Measurements from ENCODE around the gene KDM3B.
"Not testable (repeated sequence)": the region's sequence is repeated elsewhere in the genome, so short reads cannot be mapped to it uniquely, and the experiment has no call there.

Gene KDM3B, protein sequence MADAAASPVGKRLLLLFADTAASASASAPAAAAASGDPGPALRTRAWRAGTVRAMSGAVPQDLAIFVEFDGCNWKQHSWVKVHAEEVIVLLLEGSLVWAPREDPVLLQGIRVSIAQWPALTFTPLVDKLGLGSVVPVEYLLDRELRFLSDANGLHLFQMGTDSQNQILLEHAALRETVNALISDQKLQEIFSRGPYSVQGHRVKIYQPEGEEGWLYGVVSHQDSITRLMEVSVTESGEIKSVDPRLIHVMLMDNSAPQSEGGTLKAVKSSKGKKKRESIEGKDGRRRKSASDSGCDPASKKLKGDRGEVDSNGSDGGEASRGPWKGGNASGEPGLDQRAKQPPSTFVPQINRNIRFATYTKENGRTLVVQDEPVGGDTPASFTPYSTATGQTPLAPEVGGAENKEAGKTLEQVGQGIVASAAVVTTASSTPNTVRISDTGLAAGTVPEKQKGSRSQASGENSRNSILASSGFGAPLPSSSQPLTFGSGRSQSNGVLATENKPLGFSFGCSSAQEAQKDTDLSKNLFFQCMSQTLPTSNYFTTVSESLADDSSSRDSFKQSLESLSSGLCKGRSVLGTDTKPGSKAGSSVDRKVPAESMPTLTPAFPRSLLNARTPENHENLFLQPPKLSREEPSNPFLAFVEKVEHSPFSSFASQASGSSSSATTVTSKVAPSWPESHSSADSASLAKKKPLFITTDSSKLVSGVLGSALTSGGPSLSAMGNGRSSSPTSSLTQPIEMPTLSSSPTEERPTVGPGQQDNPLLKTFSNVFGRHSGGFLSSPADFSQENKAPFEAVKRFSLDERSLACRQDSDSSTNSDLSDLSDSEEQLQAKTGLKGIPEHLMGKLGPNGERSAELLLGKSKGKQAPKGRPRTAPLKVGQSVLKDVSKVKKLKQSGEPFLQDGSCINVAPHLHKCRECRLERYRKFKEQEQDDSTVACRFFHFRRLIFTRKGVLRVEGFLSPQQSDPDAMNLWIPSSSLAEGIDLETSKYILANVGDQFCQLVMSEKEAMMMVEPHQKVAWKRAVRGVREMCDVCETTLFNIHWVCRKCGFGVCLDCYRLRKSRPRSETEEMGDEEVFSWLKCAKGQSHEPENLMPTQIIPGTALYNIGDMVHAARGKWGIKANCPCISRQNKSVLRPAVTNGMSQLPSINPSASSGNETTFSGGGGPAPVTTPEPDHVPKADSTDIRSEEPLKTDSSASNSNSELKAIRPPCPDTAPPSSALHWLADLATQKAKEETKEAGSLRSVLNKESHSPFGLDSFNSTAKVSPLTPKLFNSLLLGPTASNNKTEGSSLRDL (N-terminal part only)

DNA sequence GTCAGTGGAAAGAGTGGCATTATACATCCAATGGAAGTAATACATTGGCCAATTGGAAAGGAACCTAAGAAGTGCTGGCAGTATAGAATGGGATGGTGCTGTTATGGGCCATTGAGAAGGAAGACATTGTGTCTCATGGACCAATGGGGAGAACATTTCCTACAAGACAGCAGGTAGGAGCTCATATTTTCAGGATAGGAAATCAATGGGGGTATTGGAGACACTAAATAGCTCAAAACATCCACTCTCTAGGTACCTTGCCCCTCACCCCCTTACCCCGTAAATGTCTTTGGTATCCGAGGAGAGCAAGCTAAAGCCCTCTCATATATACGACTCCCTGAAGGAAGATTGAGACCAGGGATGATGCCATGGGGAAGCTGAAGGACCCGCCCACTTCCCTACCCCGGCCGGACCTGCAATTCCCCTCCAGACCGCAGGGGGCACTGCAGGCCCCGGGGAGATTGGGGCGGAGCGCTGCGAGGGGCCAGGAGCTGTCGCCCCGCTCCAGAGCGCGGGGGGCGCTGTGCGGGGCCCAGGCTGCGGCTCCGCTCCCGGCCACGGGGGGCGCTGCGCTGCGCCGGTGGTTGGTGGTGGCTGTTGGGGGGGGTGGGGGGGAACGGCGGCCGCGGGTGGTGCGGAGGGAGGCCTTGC lies at the start of gene KDM3B:
Gene KDM3B (plus strand): TSS at position 615 of the 651 bp plus-strand sequence. CDS start 111 bp downstream, outside the sequence.
- DNase-seq, result peak; percentile 86

DNA sequence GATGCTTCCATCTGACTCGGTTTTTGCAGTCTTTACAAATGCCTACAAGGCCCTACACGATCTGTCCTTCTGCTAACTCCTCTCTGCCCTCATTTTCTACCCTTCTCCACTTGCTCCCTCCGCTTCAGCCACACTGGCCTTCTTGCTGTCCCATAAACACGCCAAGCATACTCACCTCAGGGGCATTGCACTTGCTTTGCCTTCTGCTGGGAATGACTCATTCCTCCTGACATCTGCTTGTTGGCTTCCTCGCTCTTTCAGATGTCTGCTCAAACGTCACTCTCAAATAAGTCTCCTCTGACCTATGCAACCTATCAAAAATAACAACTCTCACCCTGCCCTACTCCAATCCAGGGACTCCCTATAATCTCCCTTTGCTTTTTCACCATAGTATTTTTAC lies 49.1 kb upstream of the KDM3B start:
- DNase-seq, result no peak

DNA sequence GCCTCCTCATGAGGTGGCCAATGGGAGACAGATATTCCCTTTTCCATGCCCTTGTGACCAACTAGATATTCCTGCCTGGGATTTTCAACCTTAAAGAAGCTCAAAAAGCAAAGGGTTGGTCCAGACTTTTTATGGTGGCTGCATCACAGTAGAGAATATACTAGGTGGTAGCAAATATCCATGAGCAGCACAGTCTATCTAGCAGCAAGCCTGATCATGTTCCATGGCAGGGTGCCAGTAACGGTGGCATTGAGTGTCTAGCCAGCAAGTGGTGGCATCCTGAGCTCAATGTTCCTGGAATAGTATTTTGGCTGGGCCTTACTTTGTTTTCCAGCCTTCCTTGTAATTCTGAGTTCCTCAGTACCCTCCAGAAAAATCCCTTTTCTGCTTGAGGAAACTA lies 46.7 kb upstream of the KDM3B start:
- no peak for DNase-seq

DNA sequence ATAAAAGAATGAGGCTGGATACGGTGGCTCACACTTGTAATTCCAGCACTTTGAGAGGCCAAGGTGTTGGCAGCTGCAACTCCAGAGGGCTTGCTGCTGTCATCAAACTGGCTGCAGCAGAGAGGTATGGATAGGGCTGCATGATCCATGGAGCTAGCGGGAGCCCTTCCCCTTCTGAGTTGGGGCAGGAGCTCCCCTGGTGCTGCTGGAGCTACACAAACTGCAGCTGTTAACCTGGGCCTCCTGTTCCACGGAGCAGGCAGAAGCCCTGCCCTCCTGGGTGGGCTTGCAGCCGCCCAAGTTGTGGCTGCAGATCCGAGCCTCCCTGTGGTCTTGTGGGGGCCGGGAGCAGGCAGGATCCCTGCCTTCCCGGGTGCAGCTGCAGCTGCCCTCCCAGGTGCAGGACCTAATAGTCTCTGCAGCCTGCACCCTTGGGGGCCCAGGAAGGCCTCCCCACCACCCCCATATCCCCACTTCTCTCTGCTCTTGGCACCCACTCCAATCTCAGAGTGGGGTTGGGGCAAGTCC lies 36.7 kb upstream of the KDM3B start:
- no peak for DNase-seq

DNA sequence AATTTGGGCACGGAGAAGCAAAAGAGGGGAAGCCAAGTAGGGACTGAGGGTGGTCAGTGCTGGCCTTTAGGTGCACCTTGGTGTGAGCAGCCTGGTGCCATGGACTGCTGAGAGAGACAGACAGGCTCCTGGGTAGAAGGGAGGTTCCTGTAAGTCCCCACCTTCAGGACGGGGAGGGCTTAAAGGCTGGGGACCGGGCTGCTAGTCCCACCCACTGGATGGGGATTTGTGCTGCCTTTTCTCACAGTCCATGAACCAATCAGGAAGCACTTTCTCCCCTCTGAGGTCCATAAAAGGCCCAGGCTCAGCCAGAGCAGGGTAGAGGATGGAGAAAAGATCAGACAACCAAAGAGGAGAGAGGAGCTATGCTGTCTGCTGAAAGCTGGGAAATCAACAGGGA lies 36.1 kb upstream of the KDM3B start:
- DNase-seq, result no peak

DNA sequence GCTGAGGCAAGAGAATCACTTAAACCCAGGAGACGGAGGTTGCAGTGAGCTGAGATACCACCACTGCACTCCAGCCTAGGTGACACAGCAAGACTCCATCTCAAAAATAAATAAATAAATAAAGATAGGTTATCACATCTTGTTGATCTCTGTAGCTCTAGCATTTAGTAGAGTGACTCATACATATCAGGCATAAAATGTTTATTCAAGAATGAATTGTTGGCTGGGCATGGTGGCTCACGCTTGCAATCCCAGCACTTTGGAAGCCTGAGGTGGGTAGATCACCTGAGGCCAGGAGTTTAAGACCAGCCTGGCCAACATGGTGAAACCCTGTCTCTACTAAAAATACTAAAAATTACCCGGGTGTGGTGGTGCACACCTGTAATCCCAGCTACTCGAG lies 34.3 kb upstream of the KDM3B start:
- DNase-seq, result not testable (repeated sequence)

DNA sequence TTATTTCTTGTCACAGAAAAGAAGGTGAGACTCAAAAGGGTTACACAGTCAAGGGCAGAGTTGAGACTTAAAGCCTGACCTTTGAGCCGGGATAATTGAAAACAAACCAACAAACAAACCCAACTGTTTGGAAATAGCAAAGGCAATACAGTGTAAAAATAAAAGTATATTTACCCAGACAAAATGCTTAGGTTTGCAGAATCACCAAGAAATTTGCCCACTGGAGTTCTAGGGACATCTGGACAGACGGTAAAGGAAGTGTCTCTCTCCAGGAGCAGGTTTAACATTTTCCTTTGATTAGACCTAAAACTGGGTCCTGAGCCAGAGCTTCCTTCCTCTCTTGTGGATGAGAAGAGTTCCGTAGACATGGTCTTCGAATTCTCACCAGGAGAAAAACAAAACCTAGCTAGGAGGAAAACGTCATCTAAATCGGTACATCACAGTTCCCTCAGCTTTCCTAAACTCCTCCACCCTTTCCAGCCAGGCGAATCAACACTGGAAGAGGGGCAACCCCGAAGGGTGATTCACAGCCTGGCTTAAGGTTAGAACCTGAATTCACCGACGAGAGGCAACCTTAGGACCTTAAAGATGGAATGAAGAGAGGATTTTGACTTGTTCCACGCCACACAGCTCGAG lies 21.6 kb upstream of the KDM3B start:
- DNase-seq, result no peak

DNA sequence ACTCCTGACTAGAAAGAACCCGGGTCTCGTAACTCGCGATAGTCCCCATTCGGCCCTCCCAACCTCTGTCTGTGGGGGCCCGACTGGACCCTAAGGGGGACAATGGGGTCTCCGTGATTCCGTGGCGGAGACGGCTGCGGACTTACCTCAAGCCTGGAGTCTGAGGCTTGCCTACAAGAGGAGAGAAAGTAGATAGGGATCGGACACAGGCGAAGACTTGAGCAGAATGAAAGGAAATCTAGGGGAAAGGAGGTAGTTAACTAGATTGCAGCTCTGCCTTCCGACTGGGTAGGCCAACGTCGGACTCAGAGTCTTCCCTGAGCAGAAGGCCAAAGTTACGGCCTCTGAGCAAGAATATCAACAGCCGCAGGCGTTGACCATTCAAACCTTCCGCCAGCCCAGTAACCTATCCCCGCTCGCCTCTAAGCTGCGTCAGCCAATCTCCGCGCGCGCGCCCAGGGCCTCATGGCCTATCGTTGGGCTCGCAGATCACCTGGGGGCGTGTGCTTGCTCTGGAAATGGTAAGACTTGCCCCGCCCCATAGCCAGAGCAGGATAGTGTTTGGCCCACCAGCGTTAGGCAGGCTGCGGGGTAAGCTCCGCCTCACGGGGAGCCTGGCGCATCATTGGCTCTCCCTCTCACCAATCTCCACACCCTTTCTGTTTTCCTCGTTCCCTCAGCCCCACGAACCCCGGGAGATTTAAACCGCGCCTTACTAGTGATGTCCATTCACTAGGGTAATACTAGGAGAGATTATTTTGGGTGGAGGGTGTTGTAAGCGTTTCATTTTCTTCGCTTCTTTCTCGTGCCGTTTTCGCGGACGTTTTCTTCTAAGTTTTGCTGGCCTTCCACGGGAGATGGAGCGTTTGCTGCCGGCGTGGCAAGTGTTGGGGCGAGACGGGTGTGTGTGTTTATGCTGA lies 20.8 kb upstream of the KDM3B start, which contains the start of gene CDC25C:
Gene CDC25C (minus strand): TSS at position 356 of the 920 bp plus-strand sequence. CDS start 624 bp downstream, outside the sequence.
- DNase-seq, result peak; percentile 99

DNA sequence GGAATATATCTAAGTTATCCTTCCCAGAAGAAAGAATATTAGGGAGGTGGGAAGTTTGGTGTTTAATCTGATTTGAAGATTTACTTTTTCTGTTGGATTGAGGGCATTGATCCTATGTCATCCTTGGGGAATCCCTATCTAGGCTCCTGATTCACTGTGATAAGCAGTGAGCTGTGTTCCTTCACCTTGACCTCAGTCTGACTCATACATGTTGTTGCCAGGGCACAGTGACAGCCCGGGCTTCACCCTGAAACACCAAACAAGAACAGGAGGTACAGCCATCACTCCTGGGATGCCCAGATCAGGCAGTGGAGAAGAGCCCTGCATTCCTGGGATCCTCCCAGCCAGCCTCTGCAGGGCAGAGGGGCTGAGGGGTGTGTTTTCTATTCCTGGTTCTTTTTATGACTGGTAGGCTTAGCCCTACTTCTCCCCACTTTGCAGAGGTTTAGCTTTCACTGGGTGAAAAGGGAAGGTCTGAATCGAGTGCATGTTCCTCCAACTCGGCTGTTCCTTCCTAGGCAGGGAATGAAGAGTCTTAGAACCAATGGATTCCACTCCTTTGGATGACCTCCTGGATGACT lies 17.5 kb upstream of the KDM3B start:
- no peak for DNase-seq

DNA sequence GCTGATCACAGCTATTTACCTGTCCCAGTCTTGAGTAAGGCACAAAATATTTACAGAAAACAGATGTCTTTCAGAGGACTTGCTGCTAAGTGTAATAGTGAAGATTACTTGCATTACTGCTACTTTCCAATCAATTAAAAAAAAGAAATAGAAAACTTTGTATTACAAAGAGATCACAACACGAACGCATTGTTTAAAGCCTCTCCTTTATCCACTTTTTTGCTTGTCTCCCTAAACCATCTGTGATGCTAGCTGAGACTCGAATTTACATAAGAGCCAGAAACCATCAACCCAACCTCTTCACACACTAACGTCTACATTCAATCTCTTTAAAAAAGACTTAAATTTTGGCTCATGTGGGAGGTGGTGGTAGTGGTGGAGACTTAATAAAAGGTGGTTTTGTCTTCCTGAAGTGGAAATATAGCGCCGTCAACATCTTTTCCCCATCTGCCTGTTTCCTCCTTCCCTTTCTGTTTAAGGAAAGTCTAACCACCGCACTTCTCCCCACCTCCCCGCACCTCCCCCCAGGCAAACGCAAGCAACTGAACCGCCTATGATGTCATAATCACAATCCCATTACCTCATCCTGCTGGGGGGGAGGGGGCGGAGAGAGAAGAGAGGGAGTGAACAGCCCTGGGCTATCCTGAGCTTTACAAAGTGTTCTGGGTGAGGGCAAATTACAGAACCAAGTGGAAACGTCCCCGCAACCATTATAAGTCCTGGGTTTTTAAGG lies 15.4 kb upstream of the KDM3B start:
- DNase-seq, result peak; percentile 88

DNA sequence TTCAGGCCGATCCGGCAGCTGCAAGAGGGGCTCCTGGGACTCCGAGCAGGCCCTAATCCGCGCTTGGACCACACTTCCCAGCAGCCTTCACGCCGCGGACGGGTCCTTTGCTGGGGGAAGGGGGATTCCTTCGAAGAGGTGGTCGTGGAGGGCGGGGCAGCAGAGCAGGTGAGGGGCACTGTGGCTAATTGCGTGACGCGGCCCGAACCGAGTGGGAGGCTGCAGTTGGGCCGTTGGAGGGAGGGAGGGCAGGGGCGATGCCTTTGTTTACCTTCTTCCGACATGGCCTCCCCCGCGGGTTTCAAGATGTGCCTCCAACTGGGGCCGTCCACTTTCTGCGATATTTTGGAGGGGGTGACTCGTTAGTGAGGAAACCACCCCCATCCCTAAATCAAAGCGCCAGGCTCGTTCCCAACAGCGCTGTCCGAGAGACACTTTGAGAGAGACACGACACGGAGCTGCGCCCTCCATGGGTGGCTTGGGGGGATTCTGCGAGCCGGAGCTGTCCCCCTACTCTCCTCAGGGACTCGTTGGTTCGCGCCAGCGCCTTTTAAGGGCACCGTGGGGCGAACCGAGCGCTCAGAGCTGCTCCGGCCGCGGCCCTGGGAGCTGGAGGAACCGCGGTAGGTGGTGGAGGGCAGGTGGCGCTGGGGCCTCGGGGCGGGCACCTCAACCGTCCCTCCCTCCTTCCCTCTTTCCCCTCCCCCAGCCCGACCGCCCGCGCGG lies 14.6 kb upstream of the KDM3B start, which contains the start of gene FAM53C:
Gene FAM53C (plus strand): TSS at position 582 of the 726 bp plus-strand sequence. CDS start 3,070 bp downstream, outside the sequence.
- DNase-seq, result peak; percentile 90

DNA sequence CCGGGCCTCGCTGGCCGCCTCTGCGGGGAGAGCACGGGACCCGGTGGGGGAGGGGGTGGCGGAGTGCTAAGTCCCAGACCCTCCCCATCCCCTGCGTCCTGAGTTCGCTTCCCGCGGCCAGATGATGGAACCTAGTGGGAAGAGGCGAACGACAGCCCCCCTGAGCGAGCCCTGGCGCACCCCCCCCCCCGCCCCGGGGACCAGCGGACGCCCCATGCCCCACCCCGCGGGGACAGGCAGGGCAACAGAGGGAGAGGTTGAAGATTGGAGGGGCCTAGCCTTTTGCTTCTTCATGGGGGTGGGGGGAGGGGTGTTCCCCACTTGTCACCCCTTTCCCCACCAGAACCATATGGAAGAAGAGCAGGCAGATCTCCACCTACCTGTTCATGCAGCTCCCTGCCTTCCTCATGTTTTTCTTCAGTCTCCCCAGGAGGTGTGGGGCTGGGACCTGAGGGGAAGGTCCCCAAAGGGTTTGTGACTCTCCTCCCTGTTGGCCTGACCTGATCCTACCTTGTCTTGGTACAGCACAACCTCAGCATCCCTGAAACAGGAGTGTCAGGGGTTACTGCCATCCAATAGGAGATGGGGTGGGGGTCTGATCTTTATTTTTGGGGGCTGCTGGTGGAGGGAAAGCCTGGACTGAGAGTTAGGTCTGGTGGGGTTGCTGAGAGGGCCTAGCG lies 13.9 kb upstream of the KDM3B start:
- DNase-seq, result no peak

DNA sequence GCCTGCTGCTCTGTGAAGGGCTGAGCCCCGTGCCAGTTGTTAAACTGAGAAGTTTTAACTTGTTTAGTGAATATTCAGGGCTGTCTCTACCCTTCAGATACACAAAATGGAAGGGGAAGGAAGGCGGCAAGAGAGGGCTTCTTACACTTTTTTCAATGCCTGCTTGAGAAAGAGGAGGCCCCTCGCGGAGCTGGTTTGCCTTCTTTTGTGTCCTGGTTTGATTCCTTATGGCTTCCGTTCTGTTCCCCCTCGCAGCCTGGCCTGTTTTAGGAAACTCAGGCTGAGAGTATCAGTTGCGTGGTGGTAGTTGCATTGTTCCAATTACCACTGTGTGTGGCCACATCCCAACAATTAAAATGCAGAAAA lies 13.4 kb upstream of the KDM3B start:
- no peak for DNase-seq

DNA sequence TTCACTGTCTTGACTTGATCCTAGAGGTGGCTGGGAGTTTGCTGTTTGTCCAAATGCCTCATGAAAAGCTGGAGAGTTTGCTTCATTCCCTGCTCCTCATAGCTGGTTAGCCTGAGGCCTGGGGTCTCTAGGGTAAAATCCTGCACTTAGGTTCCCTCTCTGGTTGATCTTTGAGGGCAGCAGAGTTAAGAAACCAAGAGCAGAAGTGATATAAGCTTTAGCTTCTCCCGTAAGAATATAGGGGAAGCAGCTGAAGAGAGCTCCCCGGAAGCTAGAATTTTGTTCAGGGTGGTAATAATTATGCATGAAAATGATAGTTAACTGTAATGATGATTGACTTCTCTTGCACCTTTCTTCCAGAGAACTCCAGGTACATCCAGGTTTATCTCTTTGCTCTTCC lies 13.0 kb upstream of the KDM3B start:
- peak; percentile 65 for DNase-seq

DNA sequence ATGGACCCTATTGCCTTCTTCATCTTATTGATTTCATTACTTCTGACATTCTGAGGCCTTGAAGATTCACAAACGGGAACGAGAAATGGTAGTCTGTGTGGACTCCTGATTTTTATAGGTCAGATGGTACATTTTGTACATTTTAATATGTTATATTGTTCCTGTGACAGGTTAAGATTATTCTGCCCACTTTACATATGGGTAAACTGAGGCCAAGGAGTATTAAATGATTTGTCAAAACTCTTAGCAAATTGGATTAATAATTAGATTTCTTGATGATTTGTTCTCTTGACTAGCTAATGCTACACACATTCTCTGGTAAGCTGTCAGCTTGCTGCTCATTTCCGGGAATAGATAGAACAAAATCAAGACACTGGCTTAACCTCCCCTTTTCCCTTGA lies 12.5 kb upstream of the KDM3B start:
- DNase-seq, result no peak

DNA sequence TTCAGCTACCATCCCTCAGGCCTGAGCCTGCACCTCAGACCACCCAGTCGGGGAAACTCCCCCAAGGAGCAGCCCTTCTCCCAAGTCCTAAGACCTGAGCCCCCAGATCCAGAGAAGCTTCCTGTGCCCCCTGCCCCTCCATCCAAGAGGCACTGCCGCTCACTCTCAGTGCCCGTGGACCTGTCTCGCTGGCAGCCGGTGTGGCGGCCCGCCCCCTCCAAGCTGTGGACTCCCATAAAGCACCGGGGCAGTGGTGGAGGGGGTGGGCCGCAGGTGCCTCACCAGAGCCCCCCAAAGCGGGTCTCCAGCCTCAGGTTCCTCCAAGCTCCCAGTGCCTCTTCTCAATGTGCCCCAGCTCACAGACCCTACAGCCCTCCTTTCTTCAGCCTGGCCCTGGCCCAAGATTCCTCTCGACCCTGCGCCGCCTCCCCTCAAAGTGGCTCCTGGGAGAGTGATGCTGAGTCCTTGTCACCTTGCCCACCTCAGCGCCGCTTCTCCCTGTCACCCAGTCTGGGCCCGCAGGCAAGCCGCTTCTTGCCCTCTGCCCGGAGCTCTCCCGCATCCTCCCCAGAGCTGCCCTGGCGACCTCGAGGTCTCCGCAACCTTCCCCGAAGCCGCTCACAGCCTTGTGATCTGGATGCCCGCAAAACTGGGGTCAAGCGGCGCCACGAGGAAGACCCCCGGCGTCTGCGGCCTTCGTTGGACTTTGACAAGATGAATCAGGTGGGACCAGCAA lies 7.4 kb upstream of the KDM3B start:
- DNase-seq, result no peak

DNA sequence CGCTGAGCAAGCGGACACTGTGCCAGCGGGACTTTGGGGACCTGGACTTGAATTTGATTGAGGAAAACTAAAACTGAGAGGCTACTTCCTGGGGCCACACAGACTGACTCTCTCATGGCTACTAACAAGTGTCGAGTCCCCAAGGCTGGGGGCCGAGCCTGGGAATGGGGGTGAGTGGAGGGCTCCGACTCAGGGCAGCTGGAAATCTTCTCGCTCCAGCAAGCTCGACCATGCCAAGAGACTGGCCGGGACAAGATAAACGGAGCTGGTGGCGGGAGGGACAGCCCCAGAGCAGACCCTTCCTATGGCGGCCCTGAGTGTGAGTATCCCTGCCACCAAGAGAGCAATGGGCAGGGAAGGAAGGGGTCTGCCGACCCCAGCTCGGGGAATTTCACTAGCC lies 5.6 kb upstream of the KDM3B start:
- DNase-seq, result no peak
